ENCODE measurements around the gene VGF. TPM values are rescaled to one million over a fixed set of nuclear protein-coding genes. Genes with fewer than 3 reads are reported as not detected.

Gene VGF
- polyA plus RNA-seq, 1 donor (not counting 4 experiments of a cell fraction or from before 2014, with no cell fraction given) = 0.04 TPM

DNA sequence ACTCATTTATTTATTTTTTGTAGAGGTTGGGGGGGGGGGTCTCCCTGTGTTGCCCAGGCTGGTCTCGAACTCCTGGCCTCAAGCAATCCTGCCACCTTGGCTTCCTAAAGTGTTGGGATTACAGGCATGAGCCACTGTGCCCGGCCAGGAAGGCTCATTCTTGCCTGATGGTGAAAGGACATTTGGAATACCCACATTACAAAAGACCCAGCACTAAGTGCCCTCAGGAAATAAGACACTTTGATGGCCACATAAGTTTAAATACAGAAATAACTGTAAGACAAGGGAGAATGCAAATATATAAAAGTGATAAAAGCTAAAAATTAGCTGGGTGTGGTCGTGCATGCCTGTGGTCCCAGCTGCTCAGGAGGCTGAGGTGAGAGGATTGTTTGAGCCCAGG lies 46.5 kb downstream of the VGF start:
- Histone ChIP-seq H3K9me1 (ENCODE audit: control insufficient read depth, extremely low read depth, insufficient read depth, low read length) (no peaks in the 10 kb centered on the region), H3K36me3 (ENCODE audit: control insufficient read depth in 2 of 2, extremely low read depth in 1 of 2, insufficient read depth in 2 of 2, low read length in 2 of 2) (no peaks in the 10 kb centered on the region), H2AFZ (ENCODE audit: control insufficient read depth, low read length) (no peak overlapping the region), H3K4me3 (ENCODE audit: control insufficient read depth in 2 of 3, extremely low read depth in 1 of 3, insufficient read depth in 2 of 3, low read depth in 1 of 3, low read length in 3 of 3) (no peak overlapping the region), H3K27me3 (ENCODE audit: control insufficient read depth, extremely low read depth, insufficient read depth, low read length) (no peaks in the 10 kb centered on the region), H4K20me1 (ENCODE audit: control insufficient read depth, extremely low read depth, insufficient read depth, low read length) (no peaks in the 10 kb centered on the region), H3K4me1 (ENCODE audit: control insufficient read depth, extremely low read depth, insufficient read depth, low read length) (peaks cover 29% of the 10 kb centered on the region), H3K79me2 (ENCODE audit: control insufficient read depth, insufficient read depth, low read length) (no peaks in the 10 kb centered on the region), H3K27ac (ENCODE audit: control insufficient read depth, insufficient read depth, low read length) (peak overlapping the region; percentile 40), H3K9me3 (ENCODE audit: control insufficient read depth, low read depth, low read length) (no peaks in the 10 kb centered on the region), H3K9ac (ENCODE audit: control insufficient read depth, extremely low read depth, insufficient read depth, low read length) (no peak overlapping the region), H3K4me2 (ENCODE audit: control insufficient read depth, extremely low read depth, insufficient read depth, low read depth, low read length) (no peak overlapping the region)
- FAIRE-seq (no peak), DNase-seq (ENCODE audit: low read depth, low spot score) (no peak)
- TF ChIP-seq, protein P1, sequence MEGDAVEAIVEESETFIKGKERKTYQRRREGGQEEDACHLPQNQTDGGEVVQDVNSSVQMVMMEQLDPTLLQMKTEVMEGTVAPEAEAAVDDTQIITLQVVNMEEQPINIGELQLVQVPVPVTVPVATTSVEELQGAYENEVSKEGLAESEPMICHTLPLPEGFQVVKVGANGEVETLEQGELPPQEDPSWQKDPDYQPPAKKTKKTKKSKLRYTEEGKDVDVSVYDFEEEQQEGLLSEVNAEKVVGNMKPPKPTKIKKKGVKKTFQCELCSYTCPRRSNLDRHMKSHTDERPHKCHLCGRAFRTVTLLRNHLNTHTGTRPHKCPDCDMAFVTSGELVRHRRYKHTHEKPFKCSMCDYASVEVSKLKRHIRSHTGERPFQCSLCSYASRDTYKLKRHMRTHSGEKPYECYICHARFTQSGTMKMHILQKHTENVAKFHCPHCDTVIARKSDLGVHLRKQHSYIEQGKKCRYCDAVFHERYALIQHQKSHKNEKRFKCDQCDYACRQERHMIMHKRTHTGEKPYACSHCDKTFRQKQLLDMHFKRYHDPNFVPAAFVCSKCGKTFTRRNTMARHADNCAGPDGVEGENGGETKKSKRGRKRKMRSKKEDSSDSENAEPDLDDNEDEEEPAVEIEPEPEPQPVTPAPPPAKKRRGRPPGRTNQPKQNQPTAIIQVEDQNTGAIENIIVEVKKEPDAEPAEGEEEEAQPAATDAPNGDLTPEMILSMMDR (optimal IDR thresholded peaks at IDR 0.05 in 1 of 3, IDR thresholded peaks at IDR 0.05 in 1 of 3, conservative IDR thresholded peaks at IDR 0.05 in 1 of 3; ENCODE audit: extremely low read depth in 1 of 3, insufficient read depth in 2 of 3, low read length in 3 of 3) = no peak
- no peak for TF ChIP-seq EZH2 (IDR thresholded peaks at IDR 0.05; ENCODE audit: low read length)
- dilution Hi-C loops (cut with MboI; ENCODE audit: extremely low pct_ligation_motif_present, low sequenced_read_pairs) = no loop called here

DNA sequence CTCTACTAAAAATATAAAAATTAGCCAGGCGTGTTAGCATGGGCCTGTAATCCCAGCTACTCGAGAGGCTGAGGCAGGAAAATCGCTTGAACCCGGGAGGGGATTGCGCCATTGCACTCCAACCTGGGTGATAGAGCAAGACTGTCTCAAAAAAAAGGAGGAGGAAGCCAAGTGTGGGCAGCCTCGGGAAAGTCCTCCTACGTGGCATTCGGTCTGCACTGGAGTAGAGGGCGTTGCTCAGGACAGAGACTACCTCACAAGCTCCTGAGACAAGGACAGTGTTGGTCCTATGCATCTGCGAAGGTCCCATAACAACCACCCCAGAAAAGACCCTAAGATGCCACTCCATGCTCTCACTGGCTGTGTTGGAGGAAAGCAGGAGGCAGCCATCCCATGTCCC lies 48.5 kb downstream of the VGF start:
- Histone ChIP-seq H3K27me3 (ENCODE audit: control insufficient read depth, extremely low read depth, insufficient read depth, low read length) (no peaks in the 10 kb centered on the region), H3K9me1 (ENCODE audit: control insufficient read depth, extremely low read depth, insufficient read depth, low read length) (no peaks in the 10 kb centered on the region), H3K9ac (ENCODE audit: control insufficient read depth, extremely low read depth, insufficient read depth, low read length) (no peak overlapping the region), H3K4me3 (ENCODE audit: control insufficient read depth in 2 of 3, extremely low read depth in 1 of 3, insufficient read depth in 2 of 3, low read depth in 1 of 3, low read length in 3 of 3) (no peak overlapping the region), H4K20me1 (ENCODE audit: control insufficient read depth, extremely low read depth, insufficient read depth, low read length) (no peaks in the 10 kb centered on the region), H3K27ac (ENCODE audit: control insufficient read depth, insufficient read depth, low read length) (no peak overlapping the region), H3K9me3 (ENCODE audit: control insufficient read depth, low read depth, low read length) (no peaks in the 10 kb centered on the region), H2AFZ (ENCODE audit: control insufficient read depth, low read length) (no peak overlapping the region), H3K79me2 (ENCODE audit: control insufficient read depth, insufficient read depth, low read length) (no peaks in the 10 kb centered on the region), H3K4me2 (ENCODE audit: control insufficient read depth, extremely low read depth, insufficient read depth, low read depth, low read length) (no peak overlapping the region), H3K36me3 (ENCODE audit: control insufficient read depth in 2 of 2, extremely low read depth in 1 of 2, insufficient read depth in 2 of 2, low read length in 2 of 2) (no peaks in the 10 kb centered on the region), H3K4me1 (ENCODE audit: control insufficient read depth, extremely low read depth, insufficient read depth, low read length) (peaks cover 25% of the 10 kb centered on the region)
- no peak for DNase-seq (ENCODE audit: low read depth, low spot score)
- no peak for FAIRE-seq
- dilution Hi-C loops (cut with MboI; ENCODE audit: extremely low pct_ligation_motif_present, low sequenced_read_pairs) = no loop called here
- TF ChIP-seq EZH2 (IDR thresholded peaks at IDR 0.05; ENCODE audit: low read length) = no peak
- TF ChIP-seq, protein P1 (optimal IDR thresholded peaks at IDR 0.05 in 1 of 3, IDR thresholded peaks at IDR 0.05 in 1 of 3, conservative IDR thresholded peaks at IDR 0.05 in 1 of 3; ENCODE audit: extremely low read depth in 1 of 3, insufficient read depth in 2 of 3, low read length in 3 of 3) = no peak
